K562 (cell line): Measurements from ENCODE around the gene TLK2. TPM values are rescaled to one million over a fixed set of nuclear protein-coding genes. Genes with fewer than 3 reads are reported as not detected.

ENCODE experiments used
- ATAC-seq: fragments of 200-7000 bp; cut with Tn5 transposase; 3 replicates; pipeline ENCODE4 v1.9.1; 2020; ENCODE audit warnings: moderate library complexity
- BruUV-seq: library from RNA; stranded (reverse); fragments of 400-500 nt; replicated peaks from 2 replicates; lab custom pipeline; 2021; lab: Mats Ljungman, UMichigan
- CTCF ChIA-PET: fragments of 300-600 bp; formaldehyde crosslinking; extraction: SDS; loops from one replicate; lab custom pipeline; 2021; ENCODE audit warnings: low intra/inter-chr PET ratio; lab: Yijun Ruan, JAX
- POLR2A ChIA-PET: fragments of 300-600, 350-650 bp; sonication (Branson Sonifier 250); formaldehyde crosslinking; extraction: SDS; loops from one replicate; lab custom pipeline; 2021; ENCODE audit warnings: antibody characterized with exemption, inconsistent platforms; lab: Yijun Ruan, JAX
- DNase-seq, 4 experiments: peaks; one replicate each; pipeline versions ENCODE4 v3.0.0 to v3.0.0-alpha.2; 2011 to 2018; ENCODE audit warnings: low spot score in 3 of 4, mixed read lengths in 3 of 4; ENCODE audit errors: extremely low read depth in 1 of 4
- FAIRE-seq: peaks from 2 replicates; lab custom pipeline; 2011; peaks lifted over from hg19 to GRCh38; lab: Jason Lieb, UNC
- H2AFZ ChIP-seq: 2 replicates; pipeline ENCODE4 v1.6.0; 2011; ENCODE audit warnings: low read depth, low read length, control low read depth, inconsistent platforms
- H3K27ac ChIP-seq: fragments of 200-600 bp; 3 replicates; pipeline ENCODE4 v1.8.0; 2011; ENCODE audit warnings: low read depth, mild to moderate bottlenecking, control low read depth, inconsistent platforms, low read length, moderate library complexity, mixed read lengths; ENCODE audit errors: extremely low read depth
- H3K27me3 ChIP-seq, 2 experiments: fragments of 300-600 bp in 1 of 2; 2 replicates in 1 of 2; 3 replicates in 1 of 2; pipeline versions ENCODE4 v1.6.0 to v1.8.0; 2011; ENCODE audit warnings: inconsistent platforms in 2 of 2, low read length in 2 of 2, mild to moderate bottlenecking in 1 of 2, mixed read lengths in 1 of 2, moderate library complexity in 1 of 2; ENCODE audit not compliant: control insufficient read depth in 2 of 2, insufficient read depth in 2 of 2
- H3K36me3 ChIP-seq: fragments of 300-600 bp; 3 replicates; pipeline ENCODE4 v1.8.0; 2011; ENCODE audit warnings: mild to moderate bottlenecking, low read length, inconsistent platforms; ENCODE audit not compliant: control insufficient read depth, insufficient read depth
- H3K4me1 ChIP-seq, 2 experiments: fragments of 200-600 bp in 1 of 2; replicated peaks in 1 of 2; 2 replicates in 1 of 2; 3 replicates in 1 of 2; pipeline versions ENCODE4 v1.5.1 to v1.8.0; 2011; ENCODE audit warnings: inconsistent platforms in 2 of 2, low read length in 2 of 2, mild to moderate bottlenecking in 1 of 2, mixed read lengths in 1 of 2, moderate library complexity in 1 of 2; ENCODE audit not compliant: control insufficient read depth in 2 of 2, insufficient read depth in 2 of 2
- H3K4me2 ChIP-seq: 2 replicates; pipeline ENCODE4 v1.6.1; 2011; ENCODE audit warnings: low read length, control low read depth, inconsistent platforms, mixed read lengths; ENCODE audit not compliant: insufficient read depth
- H3K4me3 ChIP-seq: fragments of 200-600 bp; sonication (generic), shearing (Covaris generic); 2 replicates; pipeline ENCODE4 v1.5.1; 2016; ENCODE audit warnings: control low read depth, inconsistent platforms
- H3K79me2 ChIP-seq: fragments of 200-600 bp; 3 replicates; pipeline ENCODE4 v1.8.0; 2011; ENCODE audit warnings: low read length, inconsistent platforms; ENCODE audit not compliant: control insufficient read depth, insufficient read depth
- H3K9ac ChIP-seq, 2 experiments: 2 replicates each; pipeline versions ENCODE4 v1.6.0 to v1.6.1; 2011; ENCODE audit warnings: low read depth in 2 of 2, low read length in 2 of 2, control low read depth in 1 of 2, inconsistent platforms in 1 of 2, mild to moderate bottlenecking in 1 of 2, mixed read lengths in 1 of 2; ENCODE audit not compliant: insufficient read depth in 1 of 2
- H3K9me1 ChIP-seq: one replicate; pipeline ENCODE4 v1.6.0; 2011; ENCODE audit warnings: inconsistent platforms, mild to moderate bottlenecking, low read length, moderate library complexity; ENCODE audit not compliant: control insufficient read depth, insufficient read depth
- H3K9me3 ChIP-seq: replicated peaks from 2 replicates; pipeline ENCODE4 v1.5.1; 2011; ENCODE audit warnings: low read depth, low read length, inconsistent platforms; ENCODE audit not compliant: control insufficient read depth, insufficient read depth
- H4K20me1 ChIP-seq: replicated peaks from 2 replicates; pipeline ENCODE4 v1.6.1; 2011; ENCODE audit warnings: low read length, inconsistent platforms, mixed read lengths; ENCODE audit not compliant: control insufficient read depth, insufficient read depth
- CREM ChIP-seq: IDR thresholded peaks from 2 replicates; pipeline ENCODE4 v1.6.1; 2014; ENCODE audit warnings: antibody characterized with exemption, low read depth
- E4F1 ChIP-seq: fragments of 250-450 bp; sonication (Bioruptor Pico); IDR thresholded peaks from 2 replicates; pipeline ENCODE4 v1.5.0; 2021; ENCODE audit warnings: mild to moderate bottlenecking, borderline replicate concordance
- EGR1 ChIP-seq: fragments of 450-650 bp; conservative IDR thresholded peaks from 2 replicates; pipeline ENCODE4 v1.6.1; 2017; ENCODE audit warnings: mild to moderate bottlenecking
- ETV1 ChIP-seq: fragments of 450-650 bp; conservative IDR thresholded peaks from 2 replicates; pipeline ENCODE4 v1.6.1; 2016; ENCODE audit warnings: missing genetic modification characterization, control low read depth, low read depth, missing compliant biosample characterization
- NRF1 ChIP-seq, 2 experiments: fragments of 450-650 bp; IDR thresholded peaks in 1 of 2; conservative IDR thresholded peaks in 1 of 2; 2 replicates each; pipeline ENCODE4 v1.6.1; 2014; ENCODE audit warnings: mild to moderate bottlenecking in 2 of 2
- PHF8 ChIP-seq: fragments of 200-600 bp; sonication (generic); IDR thresholded peaks from 2 replicates; pipeline ENCODE4 v1.6.1; 2012; ENCODE audit warnings: mixed run types, mild to moderate bottlenecking, inconsistent platforms, low read length, moderate library complexity, borderline replicate concordance
- POLR2B ChIP-seq: fragments of 450-650 bp; IDR thresholded peaks from 2 replicates; pipeline ENCODE4 v1.6.1; 2018; ENCODE audit warnings: low read depth; ENCODE audit not compliant: partially characterized antibody
- SIN3A ChIP-seq, 2 experiments: fragments of 150-350 bp in 1 of 2; IDR thresholded peaks; 2 replicates each; pipeline ENCODE4 v1.6.1; 2011 to 2016; ENCODE audit warnings: borderline replicate concordance in 2 of 2, low read depth in 2 of 2, low read length in 2 of 2, mild to moderate bottlenecking in 2 of 2, moderate library complexity in 2 of 2; ENCODE audit not compliant: control insufficient read depth in 1 of 2
- SMAD3 ChIP-seq: fragments of 450-650 bp; formaldehyde crosslinking; conservative IDR thresholded peaks from 2 replicates; pipeline ENCODE4 v1.4.0; 2020; ENCODE audit warnings: mild to moderate bottlenecking
- VEZF1 ChIP-seq: fragments of 200-800 bp; sonication (Bioruptor generic); IDR thresholded peaks from 2 replicates; pipeline ENCODE4 v1.6.1; 2017; ENCODE audit warnings: missing genetic modification characterization, missing compliant biosample characterization
- ZBTB7A ChIP-seq: IDR thresholded peaks from 2 replicates; pipeline ENCODE4 v1.6.1; 2011; ENCODE audit warnings: low read depth, mild to moderate bottlenecking, low read length, moderate library complexity, borderline replicate concordance; ENCODE audit not compliant: control insufficient read depth
- ZSCAN32 ChIP-seq: fragments of 450-650 bp; formaldehyde crosslinking; IDR thresholded peaks from 2 replicates; pipeline ENCODE4 v1.4.0; 2020; ENCODE audit warnings: mild to moderate bottlenecking, moderate library complexity
- WGBS: fragments of 100-300 bp; shearing (Covaris generic); methylation state at CpG from one replicate; pipeline ENCODE4 v1.1.6; 2016; ENCODE audit warnings: low coverage, mixed read lengths; ENCODE audit not compliant: insufficient coverage; ENCODE audit errors: missing lambda C conversion rate; 5-methylcytosine and 5-hydroxymethylcytosine counted together
- in situ Hi-C: fragments of 300-500 bp; cut with MboI; formaldehyde crosslinking; loops from 4 replicates; pipeline ENCODE4 v1.15.0; 2018; ENCODE audit warnings: inconsistent platforms, mixed read lengths
- intact Hi-C: fragments of 100-400 bp; cut with micrococcal nuclease; formaldehyde crosslinking; loops from 2 replicates; pipeline ENCODE4 v1.14.2; 2022
- polyA plus RNA-seq, 8 experiments: library from polyadenylated mRNA; depleted of rRNA in 4 of 8; stranded (reverse) in 5 of 8; unstranded in 3 of 8; fragments of >200 nt; fragmentation: Nextera tagmentation in 2 of 8; fragmentation: Illumina TruSeq in 1 of 8; extraction: Ambion mirVana in 2 of 8; extraction: Trizol in 1 of 8; gene quantifications; 2 replicates each; pipeline versions ENCODE4 v1.2.1 to v1.2.3, GENCODE V29; 2011 to 2014; ENCODE audit warnings: inconsistent platforms in 1 of 8, missing spikeins in 1 of 8
- total RNA-seq, 7 experiments: library from RNA; depleted of rRNA in 6 of 7; stranded (reverse); fragments of >200 nt in 6 of 7; fragmentation: Illumina TruSeq in 2 of 7; extraction: Trizol in 2 of 7; gene quantifications; 2 replicates each; pipeline versions ENCODE4 v1.2.1 to v1.2.3, GENCODE V29; 2011 to 2021; ENCODE audit warnings: low replicate concordance in 1 of 7

Gene TLK2
- total and polyA plus RNA-seq, 9 of the 15 experiments (the other 6 are each of a cell fraction or from before 2014, with no cell fraction given): 10.1 to 51.9 (median 32.4) TPM

GRCh38 chr17:62627219-62627903 lies 148.7 kb downstream of the TLK2 start, which contains the start of gene MRC2 (continued):
- no peak for TF ChIP-seq PHF8
- no peak for TF ChIP-seq POLR2B
- peak; percentile 44; the same call in 1 of the 2 replicates for TF ChIP-seq CREM
- peak in 1 of 2 experiments; percentile 40; a peak in 2 of 4 replicates for TF ChIP-seq NRF1 (conservative IDR thresholded peaks at IDR 0.05 in 1 of 2, IDR thresholded peaks at IDR 0.05 in 1 of 2)
- no peak for TF ChIP-seq E4F1 (CRISPR knock-in tag)

GRCh38 chr17:62627904-62628633 lies 149.4 kb downstream of the TLK2 start:
- Histone ChIP-seq H3K27ac (no peak overlapping the region), H3K36me3 (no peaks in the 10 kb centered on the region), H3K9me3 (no peaks in the 10 kb centered on the region), H4K20me1 (no peaks in the 10 kb centered on the region; the same call in 1 of the 2 replicates), H3K4me1 (peaks cover 0 to 36% of the 10 kb centered on the region in 2 experiments; a peak in 3 of 5 replicates), H2AFZ (peak overlapping the region; percentile 62; the same call in 1 of the 2 replicates), H3K27me3 (peaks cover 19 to 62% of the 10 kb centered on the region in 2 experiments; a peak in 4 of 5 replicates), H3K9me1 (no peaks in the 10 kb centered on the region), H3K4me2 (peak overlapping the region; percentile 49; the same call in 1 of the 2 replicates), H3K9ac (peak overlapping the region in 1 of 2 experiments; percentile 79; a peak in 2 of 4 replicates), H3K79me2 (no peaks in the 10 kb centered on the region), H3K4me3 (peak overlapping the region; percentile 43)
- ChIA-PET POLR2A (no interaction called here), CTCF (no interaction called here)
- no peak for FAIRE-seq
- BruUV-seq: no TSS peak
- 15% methylated on average over 23 of the region's 61 CpGs for WGBS
- DNase-seq: peak; percentile 40 to 76 (median 57)
- ATAC-seq: peak; percentile 10; the same call in 1 of the 3 replicates
- intact Hi-C loops (no loop called here), in situ Hi-C loops (no loop called here)
- TF ChIP-seq ZSCAN32 (CRISPR knock-in tag) (no peak), SMAD3 (CRISPR knock-in tag) (no peak), ZBTB7A (peak; percentile 15; the same call in 1 of the 2 replicates), SIN3A (IDR thresholded peaks at IDR 0.05; ENCODE audit: borderline replicate concordance in 2 of 2, control insufficient read depth in 1 of 2, low read depth in 2 of 2, low read length in 2 of 2) (no peak), EGR1 (peak; percentile 62), ETV1 (tag) (no peak), VEZF1 (peak; percentile 85)
